ENCODE data around the gene ZNF488.

Gene ZNF488

GRCh38 chr10:47330366-47330765 lies 53.7 kb downstream of the ZNF488 start:
- no peak for DNase-seq (ENCODE audit: low spot score)

DNA sequence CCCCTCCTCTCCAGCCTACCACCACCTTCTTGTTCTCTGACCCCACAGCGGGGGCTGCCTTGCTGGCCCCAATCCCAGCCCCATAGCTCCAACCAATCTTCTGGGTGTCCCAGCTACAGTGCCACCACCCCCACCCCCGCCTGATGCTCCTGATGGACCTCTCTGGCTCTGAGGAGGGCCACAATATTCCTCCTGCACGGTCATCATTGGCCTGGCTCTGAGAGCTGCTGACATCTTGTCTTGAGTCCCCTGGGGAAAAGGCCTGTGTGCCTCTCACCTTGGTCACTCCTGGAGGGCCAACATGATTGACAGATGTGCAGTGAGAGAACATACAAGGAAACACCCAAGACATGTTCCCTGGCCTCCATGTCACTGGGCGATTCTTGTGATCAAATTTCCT lies 54.2 kb downstream of the ZNF488 start:
- no peak for DNase-seq (ENCODE audit: low spot score)

- no peak for DNase-seq (ENCODE audit: low spot score)
Observed at GRCh38 chr10:47326927-47327330, 57.2 kb downstream of the ZNF488 start.

DNA sequence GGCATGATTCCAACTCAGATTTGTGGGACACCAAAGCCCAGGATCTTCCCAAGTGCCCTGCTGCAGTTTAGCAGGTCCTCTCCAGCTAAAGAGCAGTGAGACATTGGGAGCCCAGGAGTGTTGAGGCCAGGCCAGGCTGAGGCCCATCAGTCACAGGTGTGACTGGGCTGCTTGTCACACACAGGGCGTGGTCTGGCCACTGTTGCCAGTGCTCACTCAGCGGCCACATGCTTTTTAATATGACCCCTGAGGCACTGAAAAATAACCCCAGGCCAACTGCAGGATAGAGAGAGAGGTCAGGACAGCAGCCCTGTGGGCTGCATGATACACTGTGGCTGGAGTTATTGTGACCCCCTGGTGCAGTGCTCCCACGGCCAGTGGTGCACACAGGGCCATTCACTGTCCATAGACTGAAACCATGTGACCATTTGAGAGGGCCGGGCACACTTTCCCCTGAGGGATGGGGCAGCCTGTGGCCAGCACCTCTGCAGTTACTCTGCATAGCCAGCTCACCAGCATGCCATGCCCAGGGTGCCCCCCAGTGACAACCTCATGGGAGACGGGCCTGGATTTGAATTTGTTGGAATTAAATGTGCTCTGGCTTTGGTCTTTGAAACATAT lies 57.7 kb downstream of the ZNF488 start:
- DNase-seq (ENCODE audit: low spot score) = no peak

DNA sequence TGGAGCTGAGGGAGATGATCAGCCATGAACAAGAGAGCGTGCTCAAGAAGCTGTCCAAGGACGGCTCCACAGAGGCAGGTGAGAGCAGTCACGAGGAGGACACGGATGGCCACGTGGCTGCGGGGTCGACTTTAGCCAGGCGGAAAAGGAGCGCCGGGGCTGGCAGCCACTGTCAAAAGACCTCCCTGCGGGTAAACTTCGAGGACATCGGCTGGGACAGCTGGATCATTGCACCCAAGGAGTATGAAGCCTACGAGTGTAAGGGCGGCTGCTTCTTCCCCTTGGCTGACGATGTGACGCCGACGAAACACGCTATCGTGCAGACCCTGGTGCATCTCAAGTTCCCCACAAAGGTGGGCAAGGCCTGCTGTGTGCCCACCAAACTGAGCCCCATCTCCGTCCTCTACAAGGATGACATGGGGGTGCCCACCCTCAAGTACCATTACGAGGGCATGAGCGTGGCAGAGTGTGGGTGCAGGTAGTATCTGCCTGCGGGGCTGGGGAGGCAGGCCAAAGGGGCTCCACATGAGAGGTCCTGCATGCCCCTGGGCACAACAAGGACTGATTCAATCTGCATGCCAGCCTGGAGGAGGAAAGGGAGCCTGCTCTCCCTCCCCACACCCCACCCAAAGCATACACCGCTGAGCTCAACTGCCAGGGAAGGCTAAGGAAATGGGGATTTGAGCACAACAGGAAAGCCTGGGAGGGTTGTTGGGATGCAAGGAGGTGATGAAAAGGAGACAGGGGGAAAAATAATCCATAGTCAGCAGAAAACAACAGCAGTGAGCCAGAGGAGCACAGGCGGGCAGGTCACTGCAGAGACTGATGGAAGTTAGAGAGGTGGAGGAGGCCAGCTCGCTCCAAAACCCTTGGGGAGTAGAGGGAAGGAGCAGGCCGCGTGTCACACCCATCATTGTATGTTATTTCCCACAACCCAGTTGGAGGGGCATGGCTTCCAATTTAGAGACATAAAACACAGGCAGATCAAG lies 58.5 kb downstream of the ZNF488 start:
- no peak for DNase-seq (ENCODE audit: low spot score)

- no peak for DNase-seq (ENCODE audit: low spot score)
Observed at GRCh38 chr10:47323636-47324296, 60.3 kb downstream of the ZNF488 start.

DNA sequence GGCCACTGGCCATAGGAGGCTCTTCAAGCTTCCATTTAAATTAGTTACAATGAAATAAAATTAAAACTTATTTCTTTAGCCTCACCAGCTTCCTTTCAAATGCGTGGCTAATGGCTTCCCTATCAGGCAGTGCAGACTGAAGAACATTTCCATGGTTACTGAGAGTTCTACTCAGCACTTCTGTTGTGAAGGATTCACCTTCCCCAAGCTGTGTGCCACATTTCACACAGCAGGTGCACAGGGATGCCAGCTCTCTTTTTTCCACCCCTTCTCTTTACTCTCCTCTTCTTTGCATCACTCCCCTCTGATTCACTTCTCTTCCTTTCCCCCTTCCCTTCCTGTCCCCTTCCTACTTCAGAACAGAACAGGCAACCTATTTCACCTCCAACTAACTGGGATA lies 61.0 kb downstream of the ZNF488 start:
- no peak for DNase-seq (ENCODE audit: low spot score)

GRCh38 chr10:47322300-47323061 lies 61.6 kb downstream of the ZNF488 start, which contains the start of gene GDF2:
Gene GDF2, plus strand, starts transcription at chr10:47322454. Its CDS starts 215 bp downstream, at chr10:47322669.
- DNase-seq (ENCODE audit: low spot score) = no peak

DNA sequence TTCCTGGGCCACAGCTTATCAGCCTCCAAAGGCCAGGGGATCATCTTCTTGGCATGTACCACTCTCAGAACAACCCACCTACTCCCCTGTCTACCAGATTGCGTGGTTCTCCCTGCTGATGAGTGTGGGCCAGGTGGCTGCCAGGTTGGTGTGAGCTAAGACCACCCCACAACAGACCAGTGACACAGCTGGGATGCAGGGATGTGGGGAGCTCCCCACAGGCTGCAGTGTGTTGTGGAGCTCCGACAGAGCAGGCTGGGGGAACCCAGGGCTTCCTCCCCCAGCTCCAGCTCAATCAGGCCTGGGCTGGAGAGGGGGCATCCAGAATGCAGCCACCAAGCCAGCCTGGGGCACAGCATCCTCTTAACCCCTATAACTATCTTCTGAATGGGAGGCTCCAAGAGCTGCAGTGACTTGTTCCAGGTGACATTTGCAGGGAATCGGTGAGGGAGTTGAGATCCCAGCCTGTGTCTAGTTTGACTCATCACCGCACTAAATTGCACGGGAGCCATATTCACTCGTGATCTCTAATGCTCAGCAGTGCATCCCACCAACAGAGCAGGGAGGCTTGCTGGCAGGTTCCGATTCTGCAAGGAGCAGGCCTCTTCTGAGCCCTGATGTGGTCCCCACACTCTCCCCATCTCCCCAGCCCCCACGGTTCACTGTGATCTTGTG lies 62.4 kb downstream of the ZNF488 start:
- no peak for DNase-seq (ENCODE audit: low spot score)

GRCh38 chr10:47320812-47321211 lies 63.3 kb downstream of the ZNF488 start:
- DNase-seq (ENCODE audit: low spot score) = no peak

- no peak for DNase-seq (ENCODE audit: low spot score)
Observed at GRCh38 chr10:47319784-47320183, 64.3 kb downstream of the ZNF488 start.

DNA sequence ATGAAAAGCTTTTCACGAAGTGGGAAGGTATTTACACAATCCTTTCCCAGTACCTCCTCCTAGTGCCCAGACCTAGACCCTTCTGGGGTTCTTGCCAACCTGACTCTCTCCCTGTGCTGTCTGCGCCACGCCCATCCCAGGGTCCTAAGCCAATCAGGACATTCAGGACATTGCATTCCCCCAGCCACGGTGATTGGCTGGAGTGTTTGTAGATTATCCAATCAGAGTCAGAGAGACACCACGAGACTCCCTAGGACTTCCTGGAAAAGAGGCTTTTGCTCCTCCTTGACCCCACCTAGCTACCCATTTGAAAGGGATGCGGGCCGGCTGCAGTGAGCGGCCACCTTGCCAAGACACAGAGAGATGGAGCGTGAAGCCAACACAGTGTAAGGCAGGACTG lies 65.4 kb downstream of the ZNF488 start:
- DNase-seq (ENCODE audit: low spot score) = no peak

DNA sequence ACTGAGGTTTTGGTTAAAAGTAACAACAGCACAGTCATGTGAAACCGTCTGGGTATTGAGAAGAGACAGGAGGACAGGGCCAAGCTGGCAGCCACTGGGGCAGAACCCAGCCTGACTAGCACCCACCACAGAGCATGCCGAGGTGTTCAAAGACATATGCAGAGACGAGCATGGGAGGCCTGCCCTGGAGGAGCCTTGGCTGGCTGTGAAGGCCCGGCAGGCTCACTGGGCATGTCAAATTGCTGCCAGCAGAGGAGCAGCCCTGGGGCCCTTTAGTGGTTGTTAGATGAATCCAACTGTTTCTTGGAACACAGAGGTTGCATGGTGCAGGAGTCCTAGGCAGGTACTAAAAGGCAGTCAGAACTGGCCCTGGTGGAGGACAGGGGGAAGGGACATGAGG lies 66.8 kb downstream of the ZNF488 start:
- no peak for DNase-seq (ENCODE audit: low spot score)

- DNase-seq (ENCODE audit: low spot score) = no peak
Observed at GRCh38 chr10:47316131-47316530, 68.0 kb downstream of the ZNF488 start.

All from hematopoietic multipotent progenitor cell treated with erythropoietin and hydrocortisone succinate and interleukin-3 and kit ligand, for 17 days (in vitro differentiated cells).